ENCODE data around the gene RAB14.
A peak's percentile ranks its signal among the peaks of the same experiment; 100 is the strongest.

Gene RAB14

DNA sequence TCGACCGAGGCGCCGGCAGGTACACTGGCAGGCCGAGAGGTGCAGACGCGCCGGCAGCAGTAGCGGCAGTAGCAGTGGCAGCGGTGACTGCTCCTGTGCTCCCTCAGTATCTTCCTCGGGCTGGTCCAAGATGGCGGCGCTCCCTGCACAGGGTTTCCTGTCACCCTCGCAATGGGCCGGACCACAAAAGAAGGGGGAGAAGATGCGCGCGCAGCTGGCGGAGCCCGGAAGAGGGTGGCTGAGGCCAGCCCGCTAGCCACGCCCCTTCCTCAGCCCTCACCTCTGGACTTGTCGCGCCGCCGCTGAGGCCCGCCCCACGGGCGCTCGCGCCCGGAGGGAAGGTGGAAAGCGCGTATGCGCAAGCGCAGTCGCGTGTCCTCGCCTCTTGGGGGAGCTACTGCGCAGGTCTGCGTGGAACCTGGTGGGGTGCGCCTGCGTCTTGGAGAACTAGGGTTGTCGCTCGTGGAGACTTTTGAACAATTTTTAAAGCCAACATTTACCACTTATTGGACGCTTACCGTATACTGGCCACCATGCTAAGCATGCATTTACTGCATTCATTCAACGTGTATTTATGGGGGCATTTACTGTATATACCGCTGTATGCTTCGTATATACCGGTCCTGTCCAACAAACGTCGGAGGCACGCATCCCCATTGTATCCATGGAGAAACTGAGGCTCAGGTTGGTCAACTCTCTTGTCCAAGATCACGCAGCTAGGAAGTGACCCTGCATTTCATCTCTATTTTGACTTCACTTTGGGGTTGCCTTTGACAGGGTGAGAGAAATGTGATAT is at the start of gene RAB14:
Gene RAB14, minus strand, starts transcription at position 132 of the 796 bp plus-strand sequence. CDS start 8,457 bp downstream, outside the sequence.
- DNase-seq (ENCODE audit: low read depth, low spot score), result peak; percentile 100

GRCh38 chr9:121249563-121249962 is 47.9 kb upstream of the RAB14 start:
- DNase-seq (ENCODE audit: low read depth, low spot score), result no peak

DNA sequence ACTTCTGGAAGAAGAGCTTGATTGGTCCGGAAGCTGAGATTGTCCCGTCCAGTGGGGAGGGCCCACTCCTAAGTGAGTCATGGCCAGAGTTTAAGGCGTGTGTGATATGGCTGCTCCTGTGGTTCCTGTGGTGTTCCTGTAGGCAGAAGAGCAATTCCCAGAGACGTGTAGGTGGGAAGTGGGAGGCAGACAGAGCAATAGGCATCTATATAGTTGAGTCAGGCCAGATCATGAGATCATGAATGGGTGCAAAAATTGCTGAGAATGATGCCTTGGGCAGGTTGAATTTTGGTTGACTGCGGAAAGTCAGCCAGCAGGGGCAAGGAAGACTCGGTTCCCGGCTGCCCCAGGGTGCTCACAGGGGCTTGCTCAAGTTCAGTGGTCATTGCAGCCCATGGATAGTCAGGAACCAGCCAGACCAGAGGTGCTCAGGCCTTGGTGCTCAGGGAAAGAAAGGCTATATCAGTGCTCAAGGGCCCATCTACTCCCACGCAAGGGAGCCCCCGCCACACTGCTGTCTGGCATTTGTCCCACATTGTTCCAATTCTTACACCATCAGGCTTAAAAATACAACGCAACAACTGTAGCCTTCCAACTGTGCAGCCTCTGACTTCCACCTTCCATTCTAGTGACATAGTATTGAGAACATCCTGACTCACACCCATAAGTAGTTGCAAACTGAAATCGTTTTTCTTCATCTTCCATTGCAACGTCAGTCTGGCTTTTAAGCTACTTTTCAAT is 45.3 kb upstream of the RAB14 start:
- no peak for DNase-seq (ENCODE audit: low read depth, low spot score)

GRCh38 chr9:121242959-121243346 is 41.3 kb upstream of the RAB14 start:
- DNase-seq (ENCODE audit: low read depth, low spot score), result no peak

DNA sequence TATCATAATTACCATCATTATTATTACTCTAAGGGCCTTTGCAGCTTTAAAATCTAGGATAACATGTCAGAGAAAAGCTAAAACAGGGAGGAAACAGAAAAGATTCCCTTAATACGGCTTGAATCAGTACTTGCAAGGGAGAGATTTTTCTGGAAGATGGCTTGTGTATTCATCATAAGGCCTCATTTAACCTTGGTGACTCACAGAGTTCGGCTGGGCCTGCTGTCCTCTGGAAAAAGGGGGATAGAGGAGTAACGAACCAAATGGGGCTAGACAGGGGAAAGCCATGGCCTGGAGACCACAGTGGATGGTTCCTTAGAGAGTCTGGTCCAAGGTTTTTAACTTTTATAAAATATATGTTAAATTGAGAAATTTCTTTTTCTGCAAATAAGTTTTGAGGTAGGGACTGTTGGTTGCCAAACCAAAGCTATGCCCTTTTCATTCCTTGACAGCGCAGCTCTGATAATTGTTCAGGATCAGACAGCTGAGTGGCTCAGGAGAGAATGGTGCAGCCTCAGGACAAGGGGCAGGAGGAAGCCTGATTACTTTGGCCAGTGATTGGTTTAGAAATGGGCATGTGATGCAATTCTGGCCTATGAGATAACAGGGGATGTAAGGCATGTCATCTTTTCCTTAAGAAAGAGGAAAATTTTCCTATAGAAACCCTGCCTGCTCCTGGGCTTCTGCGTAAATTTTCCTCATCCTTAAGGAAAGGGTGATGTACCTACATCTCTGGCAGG is 40.7 kb upstream of the RAB14 start:
- no peak for DNase-seq (ENCODE audit: low read depth, low spot score)

DNA sequence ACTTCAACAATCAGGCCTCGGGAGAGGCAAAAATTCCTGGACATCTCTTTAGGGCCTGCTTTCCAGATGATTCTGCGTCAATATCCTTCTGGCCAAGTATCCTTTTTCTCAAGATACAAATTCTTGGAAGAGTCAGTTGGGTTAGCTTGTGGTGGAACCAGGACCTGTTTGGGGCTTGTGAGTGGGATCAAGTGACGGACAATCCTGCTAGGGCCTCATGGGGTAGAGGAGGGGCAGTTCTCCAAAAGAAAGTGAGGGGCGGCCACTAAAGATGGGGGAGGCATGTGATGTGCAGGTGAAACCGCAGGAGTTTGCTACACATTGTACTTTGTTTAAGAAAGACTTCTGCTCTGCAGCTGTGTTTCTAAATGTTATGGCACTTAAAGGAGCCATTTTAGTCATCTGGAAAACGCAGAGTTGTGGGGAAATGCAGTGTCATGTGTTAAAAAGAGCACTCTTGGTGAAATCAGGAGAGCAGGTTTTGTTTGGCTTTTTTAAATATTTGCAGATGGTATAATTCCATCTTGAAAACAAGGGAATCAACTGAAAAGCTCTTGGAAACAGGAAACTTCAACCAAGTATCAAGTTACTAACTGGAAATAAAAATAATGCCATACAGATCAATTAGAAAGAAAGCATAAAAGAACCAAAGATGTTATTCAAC is 38.9 kb upstream of the RAB14 start:
- no peak for DNase-seq (ENCODE audit: low read depth, low spot score)

- DNase-seq (ENCODE audit: low read depth, low spot score), result no peak
These were observed 38.2 kb upstream of the RAB14 start for GRCh38 chr9:121239851-121240250.

- no peak for DNase-seq (ENCODE audit: low read depth, low spot score)
These were observed 37.4 kb upstream of the RAB14 start for GRCh38 chr9:121239071-121239470.

GRCh38 chr9:121237916-121238315 is 36.2 kb upstream of the RAB14 start:
- DNase-seq (ENCODE audit: low read depth, low spot score), result no peak

DNA sequence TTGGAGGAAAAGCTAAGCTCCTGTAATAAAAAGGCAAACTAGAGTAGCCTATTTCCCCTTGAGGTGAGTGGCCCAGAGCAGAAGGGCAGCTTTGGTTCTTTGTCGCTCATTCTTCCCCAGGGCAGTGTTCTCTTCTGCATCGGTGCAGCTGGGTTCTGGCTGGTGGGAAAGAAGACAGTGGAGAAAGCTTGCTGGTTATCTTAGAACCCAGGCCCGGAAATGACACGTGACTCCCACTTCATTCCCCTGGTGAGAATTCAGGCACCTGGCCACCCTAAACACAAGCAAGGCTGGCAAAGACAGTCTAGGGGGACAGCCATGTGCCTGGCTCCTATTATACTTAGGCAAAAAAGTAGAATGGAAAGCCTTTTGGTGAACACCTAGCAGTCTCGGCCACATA is 33.8 kb upstream of the RAB14 start:
- DNase-seq (ENCODE audit: low read depth, low spot score), result no peak

GRCh38 chr9:121234832-121235161 is 33.1 kb upstream of the RAB14 start:
- DNase-seq (ENCODE audit: low read depth, low spot score), result no peak

GRCh38 chr9:121233906-121234831 is 32.5 kb upstream of the RAB14 start:
- no peak for DNase-seq (ENCODE audit: low read depth, low spot score)

GRCh38 chr9:121232251-121232650 is 30.6 kb upstream of the RAB14 start:
- no peak for DNase-seq (ENCODE audit: low read depth, low spot score)

DNA sequence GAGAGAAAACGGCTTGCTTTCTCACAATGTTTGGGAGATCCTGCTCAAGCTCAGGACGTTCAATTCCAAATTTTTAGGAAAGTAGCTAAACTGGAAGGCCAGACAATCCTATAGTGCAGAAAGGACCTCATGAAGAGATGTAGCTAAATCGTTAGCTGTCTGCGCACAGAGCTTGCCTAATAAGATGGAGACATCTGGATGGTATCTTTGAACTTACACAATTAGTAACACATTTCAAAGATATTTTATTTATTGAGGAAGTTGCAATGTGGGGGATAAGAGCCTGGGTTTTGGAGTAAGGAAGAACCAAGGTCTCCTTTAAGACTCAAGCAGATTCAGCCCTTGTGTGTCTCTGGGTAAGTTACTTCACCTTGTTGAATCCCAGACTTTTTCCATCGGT is 28.6 kb upstream of the RAB14 start:
- DNase-seq (ENCODE audit: low read depth, low spot score), result no peak

GRCh38 chr9:121227862-121228261 is 26.2 kb upstream of the RAB14 start:
- no peak for DNase-seq (ENCODE audit: low read depth, low spot score)

DNA sequence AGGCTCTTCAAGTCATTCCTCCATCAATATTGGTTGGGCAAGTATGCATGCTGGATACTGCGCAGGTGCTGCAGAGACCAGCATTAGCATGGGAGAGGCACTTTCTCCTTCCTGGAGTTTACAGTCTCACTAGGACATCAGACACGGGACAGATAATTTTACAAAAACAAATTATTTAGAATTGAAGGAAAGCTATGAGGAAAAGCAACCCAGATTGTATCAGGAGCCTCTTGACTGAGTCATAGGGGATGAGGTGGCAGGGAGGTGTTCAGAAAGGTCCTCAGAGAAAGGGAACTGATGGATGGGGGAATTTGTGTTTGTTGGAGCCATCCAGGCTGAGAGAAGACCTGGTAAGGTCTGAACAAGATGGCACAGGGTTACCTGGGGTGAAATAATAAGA is 24.5 kb upstream of the RAB14 start:
- no peak for DNase-seq (ENCODE audit: low read depth, low spot score)

DNA sequence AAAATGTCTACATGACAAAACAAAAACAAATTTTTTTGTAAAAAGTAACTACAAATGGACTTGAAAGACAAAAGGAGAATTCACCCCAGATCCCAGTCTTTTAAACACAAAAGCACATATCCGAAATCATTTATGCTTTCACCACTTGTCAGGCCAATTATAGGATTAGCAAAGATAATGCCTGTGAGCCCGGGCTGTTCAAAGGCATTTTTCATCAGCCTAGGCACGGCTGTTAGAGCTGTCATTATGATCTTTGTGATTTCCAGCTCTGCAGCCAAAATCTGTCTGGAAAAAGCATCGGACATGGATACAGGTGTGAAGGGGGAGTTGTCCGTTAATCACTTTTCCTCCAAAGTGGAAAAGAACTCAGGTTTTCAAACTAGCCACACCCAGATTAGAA is 23.6 kb upstream of the RAB14 start:
- DNase-seq (ENCODE audit: low read depth, low spot score), result no peak

- DNase-seq (ENCODE audit: low read depth, low spot score), result no peak
These were observed 21.0 kb upstream of the RAB14 start for GRCh38 chr9:121222524-121223171.

DNA sequence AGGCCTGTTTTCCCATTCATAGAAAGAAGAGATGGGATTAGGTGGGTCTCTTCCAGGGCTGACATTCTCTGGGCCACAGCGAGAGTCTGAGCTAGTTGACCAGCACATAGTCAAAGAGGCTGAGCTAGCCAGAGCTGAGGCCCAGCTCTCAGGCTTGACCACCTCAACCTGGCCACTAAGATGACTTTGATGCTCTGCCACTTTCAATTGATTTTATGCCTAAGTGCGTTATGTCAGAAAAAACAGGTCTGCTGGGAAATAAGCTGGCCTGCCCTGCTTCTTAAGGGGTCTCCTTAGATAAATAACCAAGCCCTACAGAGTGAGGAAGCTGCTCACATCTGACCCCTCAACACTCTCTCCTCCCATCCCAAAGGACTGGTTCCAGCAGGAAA is 20.0 kb upstream of the RAB14 start:
- DNase-seq (ENCODE audit: low read depth, low spot score), result no peak

DNA sequence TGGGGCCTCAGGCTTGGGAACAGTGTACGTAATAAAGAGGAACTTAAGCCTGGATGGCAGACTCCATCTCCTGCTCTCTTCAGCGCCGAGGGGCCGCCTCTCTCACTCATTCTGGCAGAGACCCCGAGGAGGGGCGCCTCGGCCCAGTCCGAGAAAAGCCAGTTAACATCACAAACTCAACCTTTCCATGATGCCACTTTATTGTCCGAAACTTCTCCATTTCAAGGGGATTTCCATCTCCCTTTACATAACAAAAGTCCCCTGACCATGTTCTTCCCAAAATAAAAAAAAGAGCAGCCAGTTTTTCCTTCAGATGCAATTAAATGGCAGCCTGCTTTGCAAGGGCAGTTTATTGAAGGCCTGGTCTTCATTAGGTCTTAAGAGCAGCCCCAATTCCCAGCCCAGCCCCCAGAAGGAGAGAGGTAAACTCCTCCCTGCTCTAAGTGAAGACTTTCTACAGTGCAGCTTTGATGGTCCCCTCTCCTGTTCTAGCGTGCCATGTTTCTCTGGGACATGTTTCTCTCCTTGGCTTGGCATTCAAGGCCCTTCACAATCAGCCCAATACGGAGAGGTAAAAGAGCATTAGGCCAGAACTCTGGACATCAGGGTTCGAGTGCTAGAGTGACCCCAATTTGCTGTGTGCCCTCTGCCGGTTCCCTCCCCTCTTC is 19.5 kb upstream of the RAB14 start:
- DNase-seq (ENCODE audit: low read depth, low spot score), result no peak
